Activated naive CD4-positive, alpha-beta T cell treated with anti-CD3 and anti-CD28 coated beads for 36 hours (primary cell): ENCODE measurements around the gene PCMT1. TPM values are rescaled to one million over a fixed set of nuclear protein-coding genes. Genes with fewer than 3 reads are reported as not detected.
"Not testable (repeated sequence)": the region's sequence is repeated elsewhere in the genome, so short reads cannot be mapped to it uniquely, and the experiment has no call there.

Experiments used
- CTCF ChIA-PET: fragments of 350-600 bp; sonication (Branson Sonifier 250); formaldehyde crosslinking; loops from one replicate; lab custom pipeline; 2021; ENCODE audit warnings: antibody characterized with exemption; lab: Charles Lee
- DNase-seq: peaks from one replicate; pipeline ENCODE4 v3.0.0-alpha.2; 2020
- H3K27ac Mint-ChIP-seq: one replicate; pipeline ENCODE4 v1.8.0; 2021; ENCODE audit warnings: mild to moderate bottlenecking, mixed read lengths
- H3K27me3 Mint-ChIP-seq: one replicate; pipeline ENCODE4 v1.8.0; 2021; ENCODE audit warnings: low read depth, mixed read lengths
- H3K36me3 Mint-ChIP-seq: one replicate; pipeline ENCODE4 v1.8.0; 2021; ENCODE audit warnings: low read depth, mixed read lengths
- H3K4me1 Mint-ChIP-seq: one replicate; pipeline ENCODE4 v1.8.0; 2021; ENCODE audit warnings: low read depth, mixed read lengths
- H3K4me3 Mint-ChIP-seq: one replicate; pipeline ENCODE4 v1.8.0; 2021; ENCODE audit warnings: mild to moderate bottlenecking, moderate library complexity, mixed read lengths
- H3K9me3 Mint-ChIP-seq: one replicate; pipeline ENCODE4 v1.8.0; 2021; ENCODE audit warnings: mixed read lengths
- intact Hi-C: fragments of 100-400 bp; cut with micrococcal nuclease; formaldehyde crosslinking; loops from one replicate; pipeline ENCODE4 v1.15.1; 2023
- total RNA-seq, 2 experiments: library from RNA; stranded (reverse); gene quantifications; one replicate each; pipeline ENCODE4 v1.2.3, GENCODE V29; 2021

Gene PCMT1
- total RNA-seq, 2 experiments from 2014 or later: 71.9 to 74.5 TPM

GRCh38 chr6:149847939-149848267 lies 98.4 kb downstream of the PCMT1 start:
- CTCF ChIA-PET: interaction anchor here (0.9 to 1.9 kb wide), 3 partner anchors 11 to 18 kb away, joined by 3 to 12 read pairs (median 3); no protein-coding TSS in a partner anchor
- no peaks in the 10 kb centered on the region for H3K36me3 Mint-ChIP-seq
- intact Hi-C loops: no loop called here
- no peak overlapping the region for H3K4me3 Mint-ChIP-seq
- DNase-seq: no peak
- peaks cover 13% of the 10 kb centered on the region for H3K4me1 Mint-ChIP-seq
- no peaks in the 10 kb centered on the region for H3K27me3 Mint-ChIP-seq
- no peaks in the 10 kb centered on the region for H3K9me3 Mint-ChIP-seq
- no peak overlapping the region for H3K27ac Mint-ChIP-seq

- H3K9me3 Mint-ChIP-seq, intact Hi-C loops, H3K4me3 Mint-ChIP-seq, DNase-seq, H3K27ac Mint-ChIP-seq, H3K36me3 Mint-ChIP-seq, H3K27me3 Mint-ChIP-seq: not testable (repeated sequence)
- CTCF ChIA-PET: interaction anchor here (1.0 to 1.9 kb wide), 2 partner anchors 12 to 18 kb away, joined by 3 to 12 read pairs; no protein-coding TSS in a partner anchor
- peaks cover 13% of the 10 kb centered on the region for H3K4me1 Mint-ChIP-seq
Measured at GRCh38 chr6:149848343-149848742, 98.8 kb downstream of the PCMT1 start.

GRCh38 chr6:149851461-149852110 lies 102.0 kb downstream of the PCMT1 start:
- intact Hi-C loops: loop anchor here (1.0 kb wide), 1 partner anchor 12 kb away; no protein-coding TSS in a partner anchor
- peaks cover 13% of the 10 kb centered on the region for H3K4me1 Mint-ChIP-seq
- CTCF ChIA-PET: interaction anchor here (0.6 to 2.2 kb wide), 3 partner anchors 12 to 62 kb away, joined by 3 to 10 read pairs (median 9); no protein-coding TSS in a partner anchor
- H3K4me3 Mint-ChIP-seq: no peak overlapping the region
- H3K27me3 Mint-ChIP-seq: no peaks in the 10 kb centered on the region
- H3K9me3 Mint-ChIP-seq: no peaks in the 10 kb centered on the region
- no peak overlapping the region for H3K27ac Mint-ChIP-seq
- H3K36me3 Mint-ChIP-seq: no peaks in the 10 kb centered on the region
- peak; percentile 16 for DNase-seq

GRCh38 chr6:149852180-149852579 lies 102.6 kb downstream of the PCMT1 start:
- Mint-ChIP-seq H3K9me3 (no peaks in the 10 kb centered on the region), H3K27me3 (no peaks in the 10 kb centered on the region), H3K36me3 (no peaks in the 10 kb centered on the region), H3K4me3 (no peak overlapping the region), H3K4me1 (peaks cover 13% of the 10 kb centered on the region), H3K27ac (no peak overlapping the region)
- DNase-seq: peak; percentile 30
- intact Hi-C loops: loop anchor here (1.0 kb wide), 1 partner anchor 11 kb away; no protein-coding TSS in a partner anchor
- CTCF ChIA-PET: interaction anchor here (0.8 to 2.2 kb wide), 2 partner anchors 12 to 143 kb away, joined by 3 to 9 read pairs; no protein-coding TSS in a partner anchor

- DNase-seq: no peak
- peaks cover 13% of the 10 kb centered on the region for H3K4me1 Mint-ChIP-seq
- no peaks in the 10 kb centered on the region for H3K9me3 Mint-ChIP-seq
- intact Hi-C loops: loop anchor here (1.0 kb wide), 1 partner anchor 10 kb away; no protein-coding TSS in a partner anchor
- H3K27me3 Mint-ChIP-seq: no peaks in the 10 kb centered on the region
- no peak overlapping the region for H3K4me3 Mint-ChIP-seq
- no peaks in the 10 kb centered on the region for H3K36me3 Mint-ChIP-seq
- CTCF ChIA-PET: interaction anchor here (0.8 to 2.2 kb wide), 2 partner anchors 13 to 144 kb away, joined by 3 to 9 read pairs; no protein-coding TSS in a partner anchor
- no peak overlapping the region for H3K27ac Mint-ChIP-seq
Measured at GRCh38 chr6:149852881-149853280, 103.3 kb downstream of the PCMT1 start.

GRCh38 chr6:149854017-149854416 lies 104.5 kb downstream of the PCMT1 start:
- H3K4me3 Mint-ChIP-seq, intact Hi-C loops, CTCF ChIA-PET, H3K27me3 Mint-ChIP-seq, H3K9me3 Mint-ChIP-seq, H3K27ac Mint-ChIP-seq, DNase-seq, H3K36me3 Mint-ChIP-seq: not testable (repeated sequence)
- H3K4me1 Mint-ChIP-seq: peaks cover 13% of the 10 kb centered on the region

GRCh38 chr6:149854532-149854931 lies 105.0 kb downstream of the PCMT1 start:
- no peaks in the 10 kb centered on the region for H3K9me3 Mint-ChIP-seq
- H3K4me3 Mint-ChIP-seq: no peak overlapping the region
- CTCF ChIA-PET: no interaction called here
- intact Hi-C loops: no loop called here
- no peaks in the 10 kb centered on the region for H3K27me3 Mint-ChIP-seq
- H3K36me3 Mint-ChIP-seq: no peaks in the 10 kb centered on the region
- H3K27ac Mint-ChIP-seq: no peak overlapping the region
- DNase-seq: no peak
- peaks cover 13% of the 10 kb centered on the region for H3K4me1 Mint-ChIP-seq

GRCh38 chr6:149855040-149855654 lies 105.6 kb downstream of the PCMT1 start:
- no peaks in the 10 kb centered on the region for H3K36me3 Mint-ChIP-seq
- no peak overlapping the region for H3K4me3 Mint-ChIP-seq
- CTCF ChIA-PET: interaction anchor here (2.3 kb wide), 1 partner anchor 15 kb away, joined by 8 read pairs; no protein-coding TSS in a partner anchor

GRCh38 chr6:149855741-149856140 lies 106.2 kb downstream of the PCMT1 start:
- no peak for DNase-seq
- Mint-ChIP-seq H3K9me3 (no peaks in the 10 kb centered on the region), H3K36me3 (no peaks in the 10 kb centered on the region), H3K4me3 (no peak overlapping the region), H3K27me3 (peaks cover 3% of the 10 kb centered on the region), H3K27ac (no peak overlapping the region), H3K4me1 (peaks cover 13% of the 10 kb centered on the region)
- CTCF ChIA-PET: interaction anchor here (0.7 to 2.3 kb wide), 3 partner anchors 15 to 25 kb away, joined by 3 to 8 read pairs (median 3); no protein-coding TSS in a partner anchor
- intact Hi-C loops: no loop called here

More at GRCh38 chr6:149855040-149855654, 105.6 kb downstream of the PCMT1 start:
- DNase-seq: no peak
- intact Hi-C loops: no loop called here
- Mint-ChIP-seq H3K4me1 (peaks cover 13% of the 10 kb centered on the region), H3K9me3 (no peaks in the 10 kb centered on the region), H3K27me3 (no peaks in the 10 kb centered on the region), H3K27ac (no peak overlapping the region)

- no peak overlapping the region for H3K4me3 Mint-ChIP-seq
- intact Hi-C loops: no loop called here
- no peaks in the 10 kb centered on the region for H3K9me3 Mint-ChIP-seq
- H3K4me1 Mint-ChIP-seq: peaks cover 11% of the 10 kb centered on the region
- CTCF ChIA-PET: interaction anchor here (0.7 to 2.3 kb wide), 4 partner anchors 16 to 25 kb away, joined by 3 to 8 read pairs (median 4); no protein-coding TSS in a partner anchor
- H3K36me3 Mint-ChIP-seq: no peaks in the 10 kb centered on the region
- no peak for DNase-seq
- H3K27me3 Mint-ChIP-seq: peaks cover 6% of the 10 kb centered on the region
- H3K27ac Mint-ChIP-seq: no peak overlapping the region
Measured at GRCh38 chr6:149856256-149856994, 106.9 kb downstream of the PCMT1 start.

- Mint-ChIP-seq H3K9me3 (no peaks in the 10 kb centered on the region), H3K4me1 (peaks cover 1% of the 10 kb centered on the region), H3K36me3 (no peaks in the 10 kb centered on the region), H3K27me3 (peaks cover 12% of the 10 kb centered on the region), H3K27ac (no peak overlapping the region), H3K4me3 (no peak overlapping the region)
- DNase-seq: no peak
- CTCF ChIA-PET: interaction anchor here (1.4 kb wide), 1 partner anchor 21 kb away, joined by 6 read pairs; no protein-coding TSS in a partner anchor
- intact Hi-C loops: no loop called here
Measured at GRCh38 chr6:149857541-149857940, 108.0 kb downstream of the PCMT1 start.

GRCh38 chr6:149859368-149859767 lies 109.8 kb downstream of the PCMT1 start:
- Mint-ChIP-seq H3K4me1 (peaks cover 3% of the 10 kb centered on the region), H3K36me3 (no peaks in the 10 kb centered on the region), H3K9me3 (no peaks in the 10 kb centered on the region), H3K4me3 (no peak overlapping the region), H3K27ac (no peak overlapping the region), H3K27me3 (peaks cover 12% of the 10 kb centered on the region)
- no peak for DNase-seq
- intact Hi-C loops: no loop called here
- CTCF ChIA-PET: no interaction called here
